Endothelial cell of umbilical vein (primary cell): ENCODE measurements around the gene PIMREG.

ENCODE experiments used
- EZH2 ChIP-seq: IDR thresholded peaks from 2 replicates; pipeline ENCODE4 v1.6.1; 2012; ENCODE audit warnings: borderline replicate concordance, low read depth, mild to moderate bottlenecking, moderate library complexity, low read length, inconsistent platforms; ENCODE audit not compliant: severe bottlenecking
- FOS ChIP-seq: IDR thresholded peaks from 2 replicates; pipeline ENCODE4 v1.6.1; 2011; ENCODE audit warnings: mild to moderate bottlenecking, low read length, moderate library complexity, borderline replicate concordance; ENCODE audit not compliant: insufficient read depth
- GATA2 ChIP-seq: IDR thresholded peaks from 2 replicates; pipeline ENCODE4 v1.7.0; 2011; ENCODE audit warnings: low read depth, mild to moderate bottlenecking, moderate library complexity, mixed read lengths, low read length; ENCODE audit not compliant: insufficient read length, insufficient read depth
- JUN ChIP-seq: IDR thresholded peaks from 2 replicates; pipeline ENCODE4 v1.6.1; 2011; ENCODE audit warnings: borderline replicate concordance, low read depth; ENCODE audit not compliant: insufficient read length, insufficient read depth
- MAX ChIP-seq: IDR thresholded peaks from 2 replicates; pipeline ENCODE4 v1.6.1; 2011; ENCODE audit not compliant: insufficient read depth, insufficient read length
- MYC ChIP-seq: IDR thresholded peaks from one replicate; pipeline ENCODE4 v1.6.1; 2011; ENCODE audit warnings: mild to moderate bottlenecking, low read depth, low read length
- POLR2A ChIP-seq: IDR thresholded peaks from 2 replicates; pipeline ENCODE4 v1.6.1; 2012; ENCODE audit warnings: low read depth, mild to moderate bottlenecking, control low read depth, low read length
- POLR2AphosphoS5 ChIP-seq: IDR thresholded peaks from 2 replicates; pipeline ENCODE4 v1.6.1; 2012; ENCODE audit warnings: low read depth, mild to moderate bottlenecking, control low read depth, low read length, moderate library complexity; ENCODE audit not compliant: insufficient read depth
- TF ChIP-seq, protein P1 (sequence below), 2 donors: IDR thresholded peaks; 1 replicate in 1 of 2; 2 replicates in 1 of 2; pipeline ENCODE4 v1.5.1; 2011; ENCODE audit warnings: low read length in 2 of 2, mild to moderate bottlenecking in 2 of 2, moderate library complexity in 2 of 2, control low read depth in 1 of 2, inconsistent platforms in 1 of 2, low read depth in 1 of 2; ENCODE audit not compliant: insufficient read depth in 1 of 2; ENCODE audit errors: extremely low read depth in 1 of 2

DNA sequence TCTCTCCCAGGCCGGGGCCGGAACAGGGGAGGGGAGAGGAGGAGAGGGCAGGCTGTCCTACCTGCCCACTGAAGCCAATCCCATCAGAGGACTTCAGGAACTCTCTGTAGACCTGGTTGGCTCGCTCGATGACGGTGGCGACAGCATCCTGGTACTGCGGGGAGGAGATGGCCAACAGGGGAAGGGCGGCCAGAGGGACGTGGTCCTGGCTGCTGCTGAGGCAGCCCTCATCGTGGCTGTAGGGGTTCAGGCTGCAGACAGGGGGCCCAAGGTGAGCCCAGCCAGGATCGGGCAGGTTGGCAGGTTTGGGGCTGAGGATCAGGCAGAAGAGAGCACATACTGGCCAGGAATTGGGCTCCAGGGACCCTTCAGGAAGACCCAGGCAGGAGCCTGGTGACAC is 34.2 kb downstream of the PIMREG start:
- TF ChIP-seq, protein P1, sequence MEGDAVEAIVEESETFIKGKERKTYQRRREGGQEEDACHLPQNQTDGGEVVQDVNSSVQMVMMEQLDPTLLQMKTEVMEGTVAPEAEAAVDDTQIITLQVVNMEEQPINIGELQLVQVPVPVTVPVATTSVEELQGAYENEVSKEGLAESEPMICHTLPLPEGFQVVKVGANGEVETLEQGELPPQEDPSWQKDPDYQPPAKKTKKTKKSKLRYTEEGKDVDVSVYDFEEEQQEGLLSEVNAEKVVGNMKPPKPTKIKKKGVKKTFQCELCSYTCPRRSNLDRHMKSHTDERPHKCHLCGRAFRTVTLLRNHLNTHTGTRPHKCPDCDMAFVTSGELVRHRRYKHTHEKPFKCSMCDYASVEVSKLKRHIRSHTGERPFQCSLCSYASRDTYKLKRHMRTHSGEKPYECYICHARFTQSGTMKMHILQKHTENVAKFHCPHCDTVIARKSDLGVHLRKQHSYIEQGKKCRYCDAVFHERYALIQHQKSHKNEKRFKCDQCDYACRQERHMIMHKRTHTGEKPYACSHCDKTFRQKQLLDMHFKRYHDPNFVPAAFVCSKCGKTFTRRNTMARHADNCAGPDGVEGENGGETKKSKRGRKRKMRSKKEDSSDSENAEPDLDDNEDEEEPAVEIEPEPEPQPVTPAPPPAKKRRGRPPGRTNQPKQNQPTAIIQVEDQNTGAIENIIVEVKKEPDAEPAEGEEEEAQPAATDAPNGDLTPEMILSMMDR (IDR thresholded peaks at IDR 0.05; ENCODE audit: extremely low read depth in 1 of 2, insufficient read depth in 1 of 2, low read depth in 1 of 2, low read length in 2 of 2), result no peak
- TF ChIP-seq EZH2 (no peak), POLR2AphosphoS5 (no peak), MYC (no peak), FOS (no peak), POLR2A (no peak), JUN (no peak), MAX (no peak), GATA2 (no peak)
